IPS-20b (cell line): ENCODE data around the gene FAM9A.
"Not testable (repeated sequence)": the region's sequence is repeated elsewhere in the genome, so short reads cannot be mapped to it uniquely, and the experiment has no call there.

Experiments
- H3K27ac ChIP-seq: one replicate; pipeline ENCODE4 v1.5.1; 2013; ENCODE audit warnings: low read length
- H3K27me3 ChIP-seq: 2 replicates; pipeline ENCODE4 v1.6.1; 2013; ENCODE audit warnings: mild to moderate bottlenecking, low read length, inconsistent platforms; ENCODE audit not compliant: insufficient read depth
- H3K36me3 ChIP-seq: 2 replicates; pipeline ENCODE4 v1.6.1; 2013; ENCODE audit warnings: low read depth, mild to moderate bottlenecking, inconsistent platforms, low read length, moderate library complexity; ENCODE audit not compliant: insufficient read depth
- H3K4me1 ChIP-seq: 2 replicates; pipeline ENCODE4 v1.6.1; 2013; ENCODE audit warnings: mild to moderate bottlenecking, control low read depth, inconsistent platforms, low read length, moderate library complexity; ENCODE audit not compliant: insufficient read depth
- H3K4me3 ChIP-seq: 2 replicates; pipeline ENCODE4 v1.5.1; 2013; ENCODE audit warnings: mild to moderate bottlenecking, low read length, inconsistent platforms
- H3K9ac ChIP-seq: 2 replicates; pipeline ENCODE4 v1.6.1; 2013; ENCODE audit warnings: low read depth, mild to moderate bottlenecking, inconsistent platforms, low read length, moderate library complexity
- H3K9me3 ChIP-seq: 2 replicates; pipeline ENCODE4 v1.6.1; 2013; ENCODE audit warnings: mild to moderate bottlenecking, low read depth, low read length, inconsistent platforms; ENCODE audit not compliant: insufficient read depth

The FAM9A gene

GRCh38 chrX:8799281-8799680 lies 1.9 kb downstream of the FAM9A start:
- not testable (repeated sequence) for H3K36me3 ChIP-seq, H3K27ac ChIP-seq, H3K27me3 ChIP-seq, H3K9ac ChIP-seq, H3K9me3 ChIP-seq, H3K4me3 ChIP-seq, H3K4me1 ChIP-seq

GRCh38 chrX:8798702-8799101 lies 2.5 kb downstream of the FAM9A start:
- H3K4me1 ChIP-seq, H3K27ac ChIP-seq, H3K27me3 ChIP-seq, H3K9me3 ChIP-seq, H3K4me3 ChIP-seq, H3K36me3 ChIP-seq, H3K9ac ChIP-seq: not testable (repeated sequence)

GRCh38 chrX:8787119-8787518 lies 14.1 kb downstream of the FAM9A start:
- not testable (repeated sequence) for H3K4me3 ChIP-seq, H3K9ac ChIP-seq, H3K36me3 ChIP-seq, H3K27me3 ChIP-seq, H3K27ac ChIP-seq, H3K9me3 ChIP-seq, H3K4me1 ChIP-seq

- H3K9me3 ChIP-seq: no peaks in the 10 kb centered on the region
- no peaks in the 10 kb centered on the region for H3K4me1 ChIP-seq
- no peak overlapping the region for H3K9ac ChIP-seq
- no peak overlapping the region for H3K27ac ChIP-seq
- H3K4me3 ChIP-seq: no peak overlapping the region
- no peaks in the 10 kb centered on the region for H3K36me3 ChIP-seq
- H3K27me3 ChIP-seq: no peaks in the 10 kb centered on the region
These were observed 17.0 kb downstream of the FAM9A start for GRCh38 chrX:8784162-8784561.

- no peak overlapping the region for H3K4me3 ChIP-seq
- H3K27ac ChIP-seq: no peak overlapping the region
- H3K9me3 ChIP-seq: no peaks in the 10 kb centered on the region
- H3K27me3 ChIP-seq: no peaks in the 10 kb centered on the region
- H3K4me1 ChIP-seq: no peaks in the 10 kb centered on the region
- no peaks in the 10 kb centered on the region for H3K36me3 ChIP-seq
- H3K9ac ChIP-seq: no peak overlapping the region
These were observed 17.5 kb downstream of the FAM9A start for GRCh38 chrX:8783714-8784098.

GRCh38 chrX:8783097-8783713 lies 18.0 kb downstream of the FAM9A start:
- Histone ChIP-seq H3K9ac (no peak overlapping the region), H3K4me1 (no peaks in the 10 kb centered on the region), H3K36me3 (no peaks in the 10 kb centered on the region), H3K27ac (no peak overlapping the region), H3K27me3 (no peaks in the 10 kb centered on the region), H3K4me3 (no peak overlapping the region), H3K9me3 (no peaks in the 10 kb centered on the region)

- Histone ChIP-seq H3K27ac (no peak overlapping the region), H3K9me3 (no peaks in the 10 kb centered on the region), H3K4me3 (no peak overlapping the region), H3K9ac (no peak overlapping the region), H3K27me3 (no peaks in the 10 kb centered on the region), H3K36me3 (no peaks in the 10 kb centered on the region), H3K4me1 (no peaks in the 10 kb centered on the region)
These were observed 18.6 kb downstream of the FAM9A start for GRCh38 chrX:8782595-8782994.

GRCh38 chrX:8781921-8782320 lies 19.3 kb downstream of the FAM9A start:
- H3K27me3 ChIP-seq, H3K27ac ChIP-seq, H3K9ac ChIP-seq, H3K4me1 ChIP-seq, H3K4me3 ChIP-seq, H3K36me3 ChIP-seq, H3K9me3 ChIP-seq: not testable (repeated sequence)

GRCh38 chrX:8773117-8773516 lies 28.1 kb downstream of the FAM9A start:
- no peaks in the 10 kb centered on the region for H3K9me3 ChIP-seq
- H3K4me1 ChIP-seq: no peaks in the 10 kb centered on the region
- H3K36me3 ChIP-seq: no peaks in the 10 kb centered on the region
- H3K4me3 ChIP-seq: no peak overlapping the region
- H3K9ac ChIP-seq: no peak overlapping the region
- no peaks in the 10 kb centered on the region for H3K27me3 ChIP-seq
- no peak overlapping the region for H3K27ac ChIP-seq

- H3K4me3 ChIP-seq: no peak overlapping the region
- no peaks in the 10 kb centered on the region for H3K36me3 ChIP-seq
- no peak overlapping the region for H3K9ac ChIP-seq
- no peaks in the 10 kb centered on the region for H3K27me3 ChIP-seq
- H3K9me3 ChIP-seq: no peaks in the 10 kb centered on the region
- H3K27ac ChIP-seq: no peak overlapping the region
- no peaks in the 10 kb centered on the region for H3K4me1 ChIP-seq
These were observed 41.2 kb downstream of the FAM9A start for GRCh38 chrX:8760021-8760420.

GRCh38 chrX:8758706-8759105 lies 42.5 kb downstream of the FAM9A start:
- H3K4me1 ChIP-seq, H3K4me3 ChIP-seq, H3K9me3 ChIP-seq, H3K36me3 ChIP-seq, H3K9ac ChIP-seq, H3K27me3 ChIP-seq, H3K27ac ChIP-seq: not testable (repeated sequence)

- H3K27me3 ChIP-seq, H3K36me3 ChIP-seq, H3K9me3 ChIP-seq, H3K27ac ChIP-seq, H3K4me3 ChIP-seq, H3K9ac ChIP-seq, H3K4me1 ChIP-seq: not testable (repeated sequence)
These were observed 43.4 kb downstream of the FAM9A start for GRCh38 chrX:8757609-8758389.
